Fibroblast of villous mesenchyme (primary cell): ENCODE results near the gene ADGRE1. TPM values are rescaled to one million over a fixed set of nuclear protein-coding genes. Genes with fewer than 3 reads are reported as not detected.

Experiments used
- DNase-seq: peaks from one replicate; pipeline ENCODE4 v3.0.0-alpha.2; 2010; ENCODE audit warnings: low read depth
- H3K4me3 ChIP-seq: 2 replicates; pipeline ENCODE4 v1.5.1; 2011; ENCODE audit warnings: low read depth, mild to moderate bottlenecking, low read length
- CTCF ChIP-seq: IDR thresholded peaks from 2 replicates; pipeline ENCODE4 v1.5.1; 2012; ENCODE audit warnings: low read depth, mild to moderate bottlenecking, low read length; ENCODE audit not compliant: insufficient read depth
- total RNA-seq: library from RNA; depleted of rRNA; stranded (reverse); fragments of >200 nt; gene quantifications from 2 replicates; pipeline ENCODE4 v1.2.3, GENCODE V29; 2012

Gene ADGRE1
- total RNA-seq, 1 donor = not detected

GRCh38 chr19:6891761-6892385 is 4.5 kb downstream of the ADGRE1 start:
- no peak for DNase-seq
- TF ChIP-seq CTCF = no peak
- H3K4me3 ChIP-seq = no peak overlapping the region

GRCh38 chr19:6894313-6894712 is 6.9 kb downstream of the ADGRE1 start:
- TF ChIP-seq CTCF = no peak
- DNase-seq = no peak
- H3K4me3 ChIP-seq = no peak overlapping the region

GRCh38 chr19:6903446-6903845 is 16.1 kb downstream of the ADGRE1 start:
- H3K4me3 ChIP-seq = no peak overlapping the region
- no peak for TF ChIP-seq CTCF
- no peak for DNase-seq

GRCh38 chr19:6906559-6907060 is 19.2 kb downstream of the ADGRE1 start:
- no peak for DNase-seq
- no peak for TF ChIP-seq CTCF

GRCh38 chr19:6911523-6911922 is 24.1 kb downstream of the ADGRE1 start:
- TF ChIP-seq CTCF = no peak
- no peak overlapping the region for H3K4me3 ChIP-seq
- DNase-seq = no peak

More at GRCh38 chr19:6906559-6907060, 19.2 kb downstream of the ADGRE1 start:
- H3K4me3 ChIP-seq = no peak overlapping the region

- TF ChIP-seq CTCF = no peak
- no peak for DNase-seq
- H3K4me3 ChIP-seq = no peak overlapping the region
Observed at GRCh38 chr19:6914321-6914720, 26.9 kb downstream of the ADGRE1 start.

GRCh38 chr19:6916952-6917351 is 29.6 kb downstream of the ADGRE1 start:
- no peak for TF ChIP-seq CTCF
- no peak overlapping the region for H3K4me3 ChIP-seq
- no peak for DNase-seq
